Measurements from ENCODE around the gene RAB44. TPM values are rescaled to one million over a fixed set of nuclear protein-coding genes. Genes with fewer than 3 reads are reported as not detected.
"Not testable (repeated sequence)": the region's sequence is repeated elsewhere in the genome, so short reads cannot be mapped to it uniquely, and the experiment has no call there.

Gene RAB44
- total RNA-seq, 1 donor from 2014 or later: not detected

DNA sequence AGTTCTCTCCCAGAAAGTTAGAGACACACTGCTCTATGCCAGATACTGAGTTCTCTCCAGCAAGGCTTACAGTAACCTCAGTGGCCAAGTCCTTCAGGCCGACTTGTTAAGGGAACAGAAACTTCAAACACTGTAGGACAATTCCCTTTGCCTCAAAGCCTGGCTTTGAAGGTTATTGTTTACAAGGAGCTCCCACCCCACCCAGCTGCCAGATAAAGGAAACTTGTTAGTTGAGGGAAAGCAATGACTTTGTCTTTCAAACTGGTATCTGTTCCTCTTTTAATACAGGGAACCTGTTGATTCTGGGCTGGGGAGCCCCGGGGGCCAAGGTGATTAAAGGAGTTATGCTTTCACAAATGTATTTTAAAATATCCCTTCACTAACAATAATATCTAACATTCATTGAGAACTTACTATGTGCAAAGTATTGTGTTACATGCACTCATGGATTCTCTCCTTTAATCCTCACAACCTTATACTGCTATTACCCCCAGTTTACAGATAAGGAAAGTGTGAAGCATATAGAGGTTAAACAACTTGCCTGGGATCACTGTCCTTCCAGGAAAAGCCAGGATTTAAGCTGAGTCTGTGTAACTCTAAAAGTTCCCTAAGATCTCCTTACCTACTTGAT lies 46.7 kb upstream of the RAB44 start:
- Histone ChIP-seq H3K4me2 (no peak overlapping the region), H3K27me3 (no peaks in the 10 kb centered on the region)
- H3K27ac Mint-ChIP-seq: no peak overlapping the region

DNA sequence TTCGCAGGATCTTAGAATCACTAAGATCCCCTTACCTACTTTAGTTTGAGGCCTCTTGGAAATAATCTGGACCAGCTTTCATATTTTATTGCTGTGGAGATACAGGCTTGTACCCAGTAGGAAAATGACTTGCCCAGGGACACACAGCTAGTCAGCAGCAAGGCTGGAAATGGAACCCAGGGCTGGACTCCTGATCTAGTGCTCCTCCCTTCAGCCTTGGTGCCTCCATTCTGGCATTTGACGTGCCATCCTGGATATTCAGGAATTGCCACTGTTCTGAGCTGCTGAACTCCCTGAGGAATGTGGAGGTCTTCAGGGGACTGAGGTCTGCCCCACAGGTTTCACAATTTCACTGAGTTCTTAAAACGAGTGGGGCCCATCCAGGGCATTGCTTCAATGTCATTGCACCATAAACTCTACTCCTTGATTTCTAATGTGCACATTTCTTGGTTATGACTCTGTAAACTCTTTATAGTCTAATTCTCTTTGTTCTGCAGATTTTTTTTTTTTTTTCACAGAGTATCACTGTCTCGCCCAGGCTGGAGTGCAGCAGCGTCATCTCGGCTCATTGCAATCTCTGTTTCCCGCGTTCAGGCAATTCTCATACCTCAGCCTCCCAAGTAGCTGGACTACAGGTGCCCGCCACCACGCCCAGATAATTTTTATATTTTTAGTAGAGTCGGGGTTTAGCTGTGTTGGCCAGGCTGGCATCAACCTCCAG lies 45.8 kb upstream of the RAB44 start:
- peaks cover 7% of the 10 kb centered on the region for H3K27me3 Mint-ChIP-seq (ENCODE audit: insufficient read depth, low read depth)
- no peak overlapping the region for H3K4me2 ChIP-seq
- no peaks in the 10 kb centered on the region for H4K20me1 ChIP-seq (ENCODE audit: low read depth)
- H3K4me3 Mint-ChIP-seq: no peak overlapping the region
- H3K27me3 ChIP-seq: no peaks in the 10 kb centered on the region
- no peak overlapping the region for H3K4me3 ChIP-seq
- peaks cover 3% of the 10 kb centered on the region for H3K9me3 Mint-ChIP-seq
- peaks cover 30% of the 10 kb centered on the region for H3K4me1 ChIP-seq
- no peaks in the 10 kb centered on the region for H3K36me3 ChIP-seq
- H3K27ac ChIP-seq: no peak overlapping the region
- TF ChIP-seq EZH2phosphoT487 (IDR thresholded peaks at IDR 0.05) (no peak), CTCF (IDR thresholded peaks at IDR 0.05) (no peak), EZH2 (IDR thresholded peaks at IDR 0.05) (no peak)
- no peaks in the 10 kb centered on the region for H3K79me2 ChIP-seq (ENCODE audit: low read depth)
- H3K9me3 ChIP-seq (ENCODE audit: low read depth): no peaks in the 10 kb centered on the region
- no peak for DNase-seq (ENCODE audit: low spot score)
- no peaks in the 10 kb centered on the region for H3K36me3 Mint-ChIP-seq
- H3K9ac ChIP-seq: no peak overlapping the region
- peaks cover 29% of the 10 kb centered on the region for H3K4me1 Mint-ChIP-seq
- no peak overlapping the region for H2AFZ ChIP-seq (replicated peaks)
- H3F3A ChIP-seq (ENCODE audit: low read depth): peaks cover 10% of the 10 kb centered on the region
- no peak overlapping the region for H3K27ac Mint-ChIP-seq

More for the DNA sequence above, 46.7 kb upstream of the RAB44 start:
- Histone ChIP-seq H3K9ac (no peak overlapping the region), H3K36me3 (no peaks in the 10 kb centered on the region), H3K4me3 (no peak overlapping the region), H3F3A (ENCODE audit: low read depth) (peaks cover 10% of the 10 kb centered on the region), H2AFZ (replicated peaks) (no peak overlapping the region), H3K79me2 (ENCODE audit: low read depth) (no peaks in the 10 kb centered on the region), H3K4me1 (peaks cover 30% of the 10 kb centered on the region), H3K9me3 (ENCODE audit: low read depth) (no peaks in the 10 kb centered on the region), H4K20me1 (ENCODE audit: low read depth) (no peaks in the 10 kb centered on the region), H3K27ac (no peak overlapping the region)
- H3K9me3 Mint-ChIP-seq: no peaks in the 10 kb centered on the region
- H3K36me3 Mint-ChIP-seq: no peaks in the 10 kb centered on the region
- H3K4me1 Mint-ChIP-seq: peaks cover 26% of the 10 kb centered on the region
- no peak for TF ChIP-seq EZH2 (IDR thresholded peaks at IDR 0.05)
- no peak for DNase-seq (ENCODE audit: low spot score)
- H3K27me3 Mint-ChIP-seq (ENCODE audit: insufficient read depth, low read depth): peaks cover 5% of the 10 kb centered on the region
- no peak overlapping the region for H3K4me3 Mint-ChIP-seq

GRCh38 chr6:36654469-36654868 lies 43.2 kb upstream of the RAB44 start:
- not testable (repeated sequence) for H3K9ac ChIP-seq; H3K27me3 Mint-ChIP-seq (ENCODE audit: insufficient read depth, low read depth); H3K4me2 ChIP-seq; H3K36me3 Mint-ChIP-seq; H3K36me3 ChIP-seq; H3K4me3 Mint-ChIP-seq; H4K20me1 ChIP-seq (ENCODE audit: low read depth); H3F3A ChIP-seq (ENCODE audit: low read depth); H3K27ac ChIP-seq; H3K27me3 ChIP-seq; H3K4me3 ChIP-seq; DNase-seq (ENCODE audit: low spot score); H3K79me2 ChIP-seq (ENCODE audit: low read depth); H2AFZ ChIP-seq (replicated peaks); H3K27ac Mint-ChIP-seq; H3K9me3 ChIP-seq (ENCODE audit: low read depth); H3K9me3 Mint-ChIP-seq
- peaks cover 22% of the 10 kb centered on the region for H3K4me1 Mint-ChIP-seq
- peaks cover 20% of the 10 kb centered on the region for H3K4me1 ChIP-seq

- TF ChIP-seq EZH2 (IDR thresholded peaks at IDR 0.05): no peak
- no peak for TF ChIP-seq EZH2phosphoT487 (IDR thresholded peaks at IDR 0.05)
- no peak for TF ChIP-seq CTCF (IDR thresholded peaks at IDR 0.05)
- Histone ChIP-seq H2AFZ (replicated peaks) (no peak overlapping the region), H4K20me1 (ENCODE audit: low read depth) (no peaks in the 10 kb centered on the region), H3K27ac (no peak overlapping the region), H3K9ac (no peak overlapping the region), H3F3A (ENCODE audit: low read depth) (no peaks in the 10 kb centered on the region), H3K36me3 (no peaks in the 10 kb centered on the region), H3K27me3 (peaks cover 11% of the 10 kb centered on the region), H3K4me3 (no peak overlapping the region), H3K4me1 (peaks cover 18% of the 10 kb centered on the region), H3K79me2 (ENCODE audit: low read depth) (no peaks in the 10 kb centered on the region), H3K9me3 (ENCODE audit: low read depth) (no peaks in the 10 kb centered on the region), H3K4me2 (no peak overlapping the region)
- H3K4me3 Mint-ChIP-seq: no peak overlapping the region
- no peak overlapping the region for H3K27ac Mint-ChIP-seq
- peaks cover 14% of the 10 kb centered on the region for H3K4me1 Mint-ChIP-seq
- peaks cover 7% of the 10 kb centered on the region for H3K27me3 Mint-ChIP-seq (ENCODE audit: insufficient read depth, low read depth)
- no peaks in the 10 kb centered on the region for H3K36me3 Mint-ChIP-seq
- DNase-seq (ENCODE audit: low spot score): no peak
- peaks cover 3% of the 10 kb centered on the region for H3K9me3 Mint-ChIP-seq
Observed at GRCh38 chr6:36655085-36655724, 42.4 kb upstream of the RAB44 start.
